GM19099 (cell line): ENCODE measurements around the gene MKLN1.

Experiments
- POLR2A ChIP-seq: IDR thresholded peaks from 3 replicates; pipeline ENCODE4 v1.6.1; 2011; ENCODE audit warnings: low read depth; ENCODE audit not compliant: insufficient read length; ENCODE audit errors: extremely low read depth

MKLN1 gene

DNA sequence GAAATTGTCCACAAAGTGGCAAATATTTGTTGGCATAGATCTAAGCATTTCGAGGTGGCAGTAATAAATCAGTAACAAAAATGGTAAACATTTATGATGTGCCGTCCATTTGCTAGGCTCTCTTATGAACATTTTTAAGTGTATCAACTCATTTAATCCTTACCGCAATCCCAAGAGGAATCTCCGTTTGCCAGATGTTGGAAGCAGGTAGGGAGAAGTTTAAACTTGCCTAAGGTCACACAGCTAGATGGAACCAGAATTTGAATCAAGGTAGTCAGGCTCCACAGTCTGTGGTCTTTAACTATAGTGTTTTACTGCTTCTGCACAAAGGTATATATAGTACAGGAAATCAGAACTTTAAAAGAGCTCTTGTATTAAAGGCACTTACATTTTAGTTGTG is 2.6 kb downstream of the MKLN1 start:
- TF ChIP-seq POLR2A, result no peak

DNA sequence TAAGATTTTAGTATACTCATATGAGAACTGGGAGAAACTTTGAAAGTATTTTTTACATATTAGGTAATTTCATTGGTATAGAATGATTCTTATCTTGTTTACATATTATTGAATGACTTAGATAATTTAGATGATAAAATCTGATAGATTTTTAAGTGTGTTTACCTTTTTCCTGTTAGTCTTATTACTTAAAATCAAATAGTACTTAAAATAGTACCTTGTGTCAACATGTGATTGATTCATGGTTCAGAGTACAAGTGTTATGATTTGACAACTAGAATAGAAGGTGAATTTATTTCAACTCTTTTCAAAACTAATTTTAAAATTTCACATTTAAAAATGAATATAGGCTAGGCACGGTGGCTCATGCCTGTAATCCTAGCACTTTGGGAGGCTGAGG is 4.1 kb downstream of the MKLN1 start:
- no peak for TF ChIP-seq POLR2A

- no peak for TF ChIP-seq POLR2A
Measured at GRCh38 chr7:131335639-131336381, 8.1 kb downstream of the MKLN1 start.

DNA sequence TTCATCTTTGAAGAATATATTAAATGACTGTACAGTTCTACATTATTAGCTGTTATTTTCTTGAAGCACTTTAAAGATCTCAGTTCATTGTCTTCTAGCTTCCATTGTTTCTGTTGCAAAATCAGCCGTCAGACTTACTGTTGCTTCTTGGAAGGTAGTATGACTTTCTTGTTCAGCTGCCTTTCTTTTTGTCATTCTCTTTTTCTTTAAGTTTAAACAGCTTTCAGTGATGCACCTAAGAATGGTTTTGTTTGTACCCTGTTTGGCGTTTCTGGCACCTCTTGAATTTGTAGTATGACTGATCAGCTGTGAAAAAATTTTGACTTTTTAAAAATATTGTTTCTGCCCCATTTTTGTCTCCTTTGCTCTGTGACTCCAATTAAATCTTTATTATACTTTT is 9.3 kb downstream of the MKLN1 start:
- TF ChIP-seq POLR2A, result no peak

GRCh38 chr7:131338173-131338572 is 10.5 kb downstream of the MKLN1 start:
- TF ChIP-seq POLR2A, result no peak

- TF ChIP-seq POLR2A, result no peak
Measured at GRCh38 chr7:131338691-131339390, 11.2 kb downstream of the MKLN1 start.

DNA sequence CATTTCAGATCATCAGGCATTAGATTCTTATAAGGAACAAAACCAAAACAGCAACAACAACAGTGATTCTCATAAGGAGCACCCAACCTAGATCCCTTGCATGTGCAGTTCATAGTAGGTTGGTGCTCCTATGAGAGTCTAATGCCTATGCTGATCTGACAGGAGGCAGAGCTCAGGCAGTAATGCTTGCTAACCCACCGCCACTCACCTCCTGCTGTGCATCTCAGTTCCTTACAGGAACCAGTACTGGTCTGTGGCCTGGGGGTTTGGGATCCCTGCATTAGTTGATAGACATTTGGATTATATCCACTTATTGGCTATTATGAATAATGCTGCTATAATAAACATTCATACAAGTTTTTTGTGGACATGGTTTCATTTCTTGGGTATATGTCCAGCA is 14.0 kb downstream of the MKLN1 start:
- no peak for TF ChIP-seq POLR2A

GRCh38 chr7:131342864-131343442 is 15.3 kb downstream of the MKLN1 start:
- TF ChIP-seq POLR2A, result no peak

- TF ChIP-seq POLR2A, result no peak
Measured at GRCh38 chr7:131346885-131347592, 19.4 kb downstream of the MKLN1 start.

DNA sequence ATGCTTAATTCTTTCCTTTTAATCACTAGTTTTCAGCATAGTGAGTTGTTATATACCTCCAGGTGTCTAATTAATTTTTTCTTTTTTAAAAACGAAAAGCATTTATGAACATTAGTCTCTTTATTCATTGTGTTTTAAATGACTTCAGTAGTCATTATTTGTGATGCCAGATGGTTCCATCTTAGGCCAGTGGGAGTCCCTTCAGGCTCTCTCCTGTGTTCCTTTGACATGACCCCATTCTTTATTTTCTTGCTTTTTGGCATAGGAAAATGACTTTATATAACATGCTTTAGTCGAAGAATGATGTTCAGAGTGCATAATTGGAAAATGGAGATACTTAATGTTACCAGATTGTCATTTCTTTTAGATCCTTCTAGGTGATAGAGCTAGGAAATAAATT is 24.4 kb downstream of the MKLN1 start:
- TF ChIP-seq POLR2A, result no peak

GRCh38 chr7:131354390-131354789 is 26.7 kb downstream of the MKLN1 start:
- TF ChIP-seq POLR2A, result no peak

GRCh38 chr7:131355917-131356777 is 28.5 kb downstream of the MKLN1 start:
- TF ChIP-seq POLR2A, result no peak

DNA sequence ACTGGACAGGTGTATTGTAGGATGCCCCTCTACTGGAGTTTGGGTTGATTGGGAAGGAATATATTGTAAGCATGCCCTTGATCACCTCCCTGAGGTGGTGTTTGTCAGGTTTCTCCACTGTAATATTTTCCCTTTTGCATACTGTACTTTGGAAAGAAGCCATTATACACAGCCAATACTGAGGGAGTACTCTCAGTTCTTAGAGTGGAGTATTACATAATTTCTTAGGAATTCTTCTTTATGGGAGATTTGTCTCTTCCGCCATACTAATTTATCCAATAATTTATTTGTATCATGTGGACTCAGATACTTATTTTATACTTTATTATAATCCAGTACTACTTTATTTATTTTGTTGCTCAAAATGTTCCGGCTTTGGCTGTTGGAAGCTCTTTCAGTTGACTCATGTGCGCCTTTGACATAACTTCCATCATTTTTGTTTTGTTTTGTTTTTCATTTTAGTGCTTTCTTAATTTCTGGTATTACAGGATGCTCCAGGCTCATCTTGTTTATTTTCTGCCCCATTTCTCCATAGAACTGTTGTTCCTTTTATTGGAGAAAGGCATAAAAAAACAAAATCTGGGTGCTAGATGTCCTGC is 29.7 kb downstream of the MKLN1 start:
- no peak for TF ChIP-seq POLR2A

DNA sequence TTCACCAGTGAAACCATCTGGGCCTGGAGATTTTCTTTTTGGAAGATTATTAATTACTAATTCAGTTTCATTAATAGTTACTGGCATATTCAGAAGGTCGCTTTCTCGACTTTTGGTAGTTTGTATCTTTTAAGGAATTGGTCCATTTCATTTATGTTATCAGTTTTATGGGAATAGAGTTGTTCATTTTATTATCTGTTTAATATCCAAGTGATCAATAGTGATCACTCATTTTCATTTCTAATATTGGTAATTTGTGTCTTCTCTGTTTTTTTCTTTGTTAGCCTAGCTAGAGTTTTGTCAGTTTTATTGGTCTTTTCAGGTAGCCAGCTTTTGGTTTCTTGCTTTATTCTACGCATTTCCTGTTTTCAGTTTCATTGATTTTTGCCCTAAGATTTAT is 31.0 kb downstream of the MKLN1 start:
- TF ChIP-seq POLR2A, result no peak
